H9 (cell line): Measurements from ENCODE around the gene PRX. TPM values are rescaled to one million over a fixed set of nuclear protein-coding genes. Genes with fewer than 3 reads are reported as not detected.

ENCODE experiments used
- DNase-seq: peaks from one replicate; pipeline ENCODE4 v3.0.0-alpha.2; 2017
- H2AFZ ChIP-seq: one replicate; pipeline ENCODE4 v1.6.1; 2013; ENCODE audit warnings: mild to moderate bottlenecking, low read length, control low read depth, moderate library complexity
- H2AK5ac ChIP-seq: 2 replicates; pipeline ENCODE4 v1.6.1; 2013; ENCODE audit warnings: low read length, control low read depth, mixed read lengths; ENCODE audit not compliant: insufficient read length
- H2BK120ac ChIP-seq: one replicate; pipeline ENCODE4 v1.6.1; 2013; ENCODE audit warnings: low read depth, mild to moderate bottlenecking, low read length, control low read depth, inconsistent platforms; ENCODE audit not compliant: poor library complexity, severe bottlenecking
- H2BK12ac ChIP-seq: 2 replicates; pipeline ENCODE4 v1.6.1; 2013; ENCODE audit warnings: low read length, control low read depth, mixed read lengths, low read depth; ENCODE audit not compliant: insufficient read length
- H2BK15ac ChIP-seq: 2 replicates; pipeline ENCODE4 v1.6.1; 2013; ENCODE audit warnings: low read depth, low read length, control low read depth
- H2BK20ac ChIP-seq: one replicate; pipeline ENCODE4 v1.6.1; 2013; ENCODE audit warnings: low read depth, mild to moderate bottlenecking, low read length, control low read depth, inconsistent platforms; ENCODE audit not compliant: poor library complexity, severe bottlenecking
- H2BK5ac ChIP-seq: 2 replicates; pipeline ENCODE4 v1.6.1; 2013; ENCODE audit warnings: low read length, control low read depth, mixed read lengths; ENCODE audit not compliant: insufficient read length
- H3K14ac ChIP-seq: 2 replicates; pipeline ENCODE4 v1.6.1; 2013; ENCODE audit warnings: low read length, control low read depth; ENCODE audit not compliant: insufficient read depth
- H3K18ac ChIP-seq: 2 replicates; pipeline ENCODE4 v1.6.1; 2013; ENCODE audit warnings: low read depth, mild to moderate bottlenecking, mixed read lengths, low read length, control low read depth; ENCODE audit not compliant: insufficient read length
- H3K23ac ChIP-seq: 2 replicates; pipeline ENCODE4 v1.6.1; 2013; ENCODE audit warnings: low read length, control low read depth, mixed read lengths, low read depth; ENCODE audit not compliant: insufficient read length
- H3K23me2 ChIP-seq: 2 replicates; pipeline ENCODE4 v1.6.1; 2013; ENCODE audit warnings: low read depth, mild to moderate bottlenecking, mixed read lengths, low read length, control low read depth; ENCODE audit not compliant: insufficient read length, poor library complexity, severe bottlenecking
- H3K27ac ChIP-seq: 2 replicates; pipeline ENCODE4 v1.5.1; 2013; ENCODE audit warnings: low read length, control low read depth, mixed read lengths, low read depth; ENCODE audit not compliant: insufficient read length
- H3K27me3 ChIP-seq: 2 replicates; pipeline ENCODE4 v1.6.1; 2013; ENCODE audit warnings: low read length, control low read depth, inconsistent platforms; ENCODE audit not compliant: insufficient read depth
- H3K4ac ChIP-seq: 2 replicates; pipeline ENCODE4 v1.6.1; 2013; ENCODE audit warnings: low read depth, mild to moderate bottlenecking, control low read depth, inconsistent platforms, low read length, moderate library complexity
- H3K4me1 ChIP-seq: 2 replicates; pipeline ENCODE4 v1.6.1; 2013; ENCODE audit warnings: low read length, control low read depth, inconsistent platforms; ENCODE audit not compliant: insufficient read depth
- H3K4me2 ChIP-seq: 2 replicates; pipeline ENCODE4 v1.6.1; 2013; ENCODE audit warnings: low read length, control low read depth, mixed read lengths; ENCODE audit not compliant: insufficient read length, insufficient read depth
- H3K56ac ChIP-seq: 2 replicates; pipeline ENCODE4 v1.6.1; 2013; ENCODE audit warnings: low read depth, mild to moderate bottlenecking, mixed read lengths, low read length, control low read depth; ENCODE audit not compliant: insufficient read length
- H3K79me1 ChIP-seq: 2 replicates; pipeline ENCODE4 v1.6.1; 2013; ENCODE audit warnings: low read depth, mild to moderate bottlenecking, moderate library complexity, low read length, control low read depth, inconsistent platforms; ENCODE audit not compliant: insufficient read depth, poor library complexity, severe bottlenecking
- H3K79me2 ChIP-seq: 2 replicates; pipeline ENCODE4 v1.6.1; 2013; ENCODE audit warnings: low read length, control low read depth, inconsistent platforms; ENCODE audit not compliant: insufficient read depth
- H3K9ac ChIP-seq: 2 replicates; pipeline ENCODE4 v1.6.1; 2013; ENCODE audit warnings: low read length, control low read depth, mixed read lengths; ENCODE audit not compliant: insufficient read length; ENCODE audit errors: extremely low read depth
- H3K9me3 ChIP-seq: one replicate; pipeline ENCODE4 v1.6.1; 2013; ENCODE audit warnings: low read depth, low read length, inconsistent platforms; ENCODE audit not compliant: control insufficient read depth
- H3T11ph ChIP-seq: one replicate; pipeline ENCODE4 v1.6.1; 2013; ENCODE audit warnings: mild to moderate bottlenecking, low read length, control low read depth, inconsistent platforms
- H4K20me1 ChIP-seq: one replicate; pipeline ENCODE4 v1.6.1; 2013; ENCODE audit not compliant: control insufficient read depth, insufficient read length, insufficient read depth
- H4K5ac ChIP-seq: 2 replicates; pipeline ENCODE4 v1.6.1; 2013; ENCODE audit warnings: low read depth, mild to moderate bottlenecking, mixed read lengths, low read length, control low read depth; ENCODE audit not compliant: insufficient read length
- H4K8ac ChIP-seq: replicated peaks from 2 replicates; pipeline ENCODE4 v1.6.1; 2013; ENCODE audit warnings: low read length, control low read depth, mixed read lengths, low read depth; ENCODE audit not compliant: insufficient read length
- H4K91ac ChIP-seq: 2 replicates; pipeline ENCODE4 v1.6.1; 2013; ENCODE audit warnings: low read depth, mild to moderate bottlenecking, moderate library complexity, mixed read lengths, low read length, control low read depth; ENCODE audit not compliant: insufficient read length
- H3K27ac Mint-ChIP-seq, 3 experiments: 2 replicates in 2 of 3; 3 replicates in 1 of 3; pipeline ENCODE4 v1.8.0; 2020 to 2021; ENCODE audit warnings: mixed read lengths in 3 of 3, mild to moderate bottlenecking in 1 of 3, moderate library complexity in 1 of 3
- H3K27me3 Mint-ChIP-seq: 2 replicates; pipeline ENCODE4 v1.8.0; 2021; ENCODE audit warnings: low read depth, mild to moderate bottlenecking, moderate library complexity, mixed read lengths
- H3K36me3 Mint-ChIP-seq, 3 experiments: 2 replicates in 2 of 3; 3 replicates in 1 of 3; pipeline ENCODE4 v1.8.0; 2020 to 2021; ENCODE audit warnings: low read depth in 3 of 3, mixed read lengths in 3 of 3; ENCODE audit not compliant: insufficient read depth in 1 of 3
- H3K4me1 Mint-ChIP-seq, 2 experiments: 2 replicates each; pipeline ENCODE4 v1.8.0; 2020; ENCODE audit warnings: mixed read lengths in 2 of 2
- H3K4me3 Mint-ChIP-seq, 2 experiments: 2 replicates in 1 of 2; 3 replicates in 1 of 2; pipeline ENCODE4 v1.8.0; 2020 to 2021; ENCODE audit warnings: mild to moderate bottlenecking in 2 of 2, mixed read lengths in 2 of 2, moderate library complexity in 1 of 2
- H3K9me3 Mint-ChIP-seq, 2 experiments: 2 replicates in 1 of 2; 3 replicates in 1 of 2; pipeline ENCODE4 v1.8.0; 2020; ENCODE audit warnings: mild to moderate bottlenecking in 2 of 2, mixed read lengths in 2 of 2, moderate library complexity in 1 of 2
- WGBS: extraction: QIAGEN DNeasy Blood & Tissue Kit; methylation state at CpG from one replicate; pipeline ENCODE4 v1.1.7; 2013; ENCODE audit warnings: missing lambda C conversion rate, low lambda C conversion rate, mixed read lengths; ENCODE audit not compliant: insufficient read length; ENCODE audit errors: extremely low coverage; 5-methylcytosine and 5-hydroxymethylcytosine counted together
- total RNA-seq: library from RNA; stranded (reverse); gene quantifications from 2 replicates; pipeline ENCODE4 v1.2.1, GENCODE V29; 2021
- TF ChIP-seq, protein P1 (sequence below): fragments of 200-600 bp; sonication (generic); conservative IDR thresholded peaks from 3 replicates; pipeline ENCODE4 v1.8.0; 2021; ENCODE audit warnings: antibody characterized with exemption, mild to moderate bottlenecking

The PRX gene
- total RNA-seq, 1 experiment from 2014 or later: 4.0 TPM

DNA sequence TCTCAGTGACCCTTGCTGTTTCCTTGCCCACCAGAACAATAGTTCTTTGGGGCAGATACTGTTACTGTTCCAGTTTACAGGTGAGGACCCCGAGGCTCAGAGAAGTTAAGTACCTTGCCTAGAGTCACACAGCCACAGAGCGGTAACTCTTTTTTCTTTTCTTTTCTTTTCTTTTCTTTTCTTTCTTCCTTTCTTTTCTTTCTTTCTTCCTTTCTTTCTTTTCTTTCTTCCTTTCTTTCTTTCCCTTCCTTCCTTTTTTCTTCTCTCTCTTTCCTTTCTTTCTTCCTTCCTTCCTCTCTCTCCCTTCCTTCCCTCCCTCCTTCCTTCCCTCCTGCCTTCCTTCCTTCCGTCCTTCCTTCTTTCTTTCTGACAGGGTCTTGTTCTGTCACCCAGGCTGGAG lies 4.9 kb upstream of the PRX start:
- no peak overlapping the region for H2AFZ ChIP-seq
- H3K79me2 ChIP-seq: no peaks in the 10 kb centered on the region
- TF ChIP-seq, protein P1, sequence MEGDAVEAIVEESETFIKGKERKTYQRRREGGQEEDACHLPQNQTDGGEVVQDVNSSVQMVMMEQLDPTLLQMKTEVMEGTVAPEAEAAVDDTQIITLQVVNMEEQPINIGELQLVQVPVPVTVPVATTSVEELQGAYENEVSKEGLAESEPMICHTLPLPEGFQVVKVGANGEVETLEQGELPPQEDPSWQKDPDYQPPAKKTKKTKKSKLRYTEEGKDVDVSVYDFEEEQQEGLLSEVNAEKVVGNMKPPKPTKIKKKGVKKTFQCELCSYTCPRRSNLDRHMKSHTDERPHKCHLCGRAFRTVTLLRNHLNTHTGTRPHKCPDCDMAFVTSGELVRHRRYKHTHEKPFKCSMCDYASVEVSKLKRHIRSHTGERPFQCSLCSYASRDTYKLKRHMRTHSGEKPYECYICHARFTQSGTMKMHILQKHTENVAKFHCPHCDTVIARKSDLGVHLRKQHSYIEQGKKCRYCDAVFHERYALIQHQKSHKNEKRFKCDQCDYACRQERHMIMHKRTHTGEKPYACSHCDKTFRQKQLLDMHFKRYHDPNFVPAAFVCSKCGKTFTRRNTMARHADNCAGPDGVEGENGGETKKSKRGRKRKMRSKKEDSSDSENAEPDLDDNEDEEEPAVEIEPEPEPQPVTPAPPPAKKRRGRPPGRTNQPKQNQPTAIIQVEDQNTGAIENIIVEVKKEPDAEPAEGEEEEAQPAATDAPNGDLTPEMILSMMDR: no peak
- H3K4me2 ChIP-seq: no peak overlapping the region
- H3K27ac Mint-ChIP-seq: peak overlapping the region in 1 of 3 experiments; percentile 23; a peak in 2 of 7 replicates
- H3K9ac ChIP-seq: no peak overlapping the region
- H4K20me1 ChIP-seq: no peaks in the 10 kb centered on the region
- H3K27me3 Mint-ChIP-seq: peaks cover 7% of the 10 kb centered on the region
- no peak overlapping the region for H3K4ac ChIP-seq
- H3K36me3 Mint-ChIP-seq: peaks cover 0 to 5% (median 4%) of the 10 kb centered on the region in 3 experiments; a peak in 3 of 7 replicates
- no peak overlapping the region for H3K18ac ChIP-seq
- no peaks in the 10 kb centered on the region for H3K4me1 ChIP-seq
- H3K23me2 ChIP-seq: peaks cover 3% of the 10 kb centered on the region
- no peak for DNase-seq
- H4K8ac ChIP-seq: no peak overlapping the region
- H3K56ac ChIP-seq: no peak overlapping the region
- H3K27ac ChIP-seq: no peak overlapping the region
- H3K9me3 Mint-ChIP-seq: peaks cover 0 to 3% of the 10 kb centered on the region in 2 experiments; a peak in 1 of 5 replicates
- H3K27me3 ChIP-seq: no peaks in the 10 kb centered on the region
- H3T11ph ChIP-seq: no peak overlapping the region
- H3K9me3 ChIP-seq: no peaks in the 10 kb centered on the region
- H3K14ac ChIP-seq: no peak overlapping the region
- WGBS: no CpG with 5 or more reads among the region's 3 CpGs
- H3K79me1 ChIP-seq: no peaks in the 10 kb centered on the region
- no peak overlapping the region for H2BK15ac ChIP-seq
- no peak overlapping the region for H4K5ac ChIP-seq
- H3K4me1 Mint-ChIP-seq: peaks cover 24 to 40% of the 10 kb centered on the region in 2 experiments
- H2BK120ac ChIP-seq: no peak overlapping the region
- H3K23ac ChIP-seq: no peak overlapping the region
- no peak overlapping the region for H2AK5ac ChIP-seq
- H2BK5ac ChIP-seq: no peak overlapping the region
- no peak overlapping the region for H4K91ac ChIP-seq
- H3K4me3 Mint-ChIP-seq: peak overlapping the region in 1 of 2 experiments; percentile 22; a peak in 2 of 5 replicates
- no peak overlapping the region for H2BK12ac ChIP-seq
- H2BK20ac ChIP-seq: no peak overlapping the region
